ENCODE measurements around the gene AASDH.
"Not testable (repeated sequence)": the region's sequence is repeated elsewhere in the genome, so short reads cannot be mapped to it uniquely, and the experiment has no call there.

The AASDH gene

DNA sequence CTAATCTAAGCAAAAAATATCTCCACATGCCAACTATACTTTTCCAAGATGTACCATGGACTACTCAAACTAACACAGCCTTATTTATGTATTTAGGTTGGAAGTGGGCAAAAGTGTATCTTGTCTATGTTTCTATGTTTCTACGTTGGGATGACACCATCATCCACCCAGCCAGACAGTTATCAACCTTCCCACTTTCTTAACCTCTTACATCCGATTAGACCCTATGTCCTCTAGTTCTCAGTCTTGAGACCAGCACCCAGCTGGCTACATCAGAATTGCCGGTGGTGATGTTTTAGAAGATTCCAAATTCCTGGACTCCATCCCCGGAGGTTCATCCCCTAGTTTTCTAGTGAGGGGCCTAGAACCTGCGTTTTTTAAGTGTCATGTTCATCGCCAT is 1.0 kb upstream of the AASDH start:
- no peak for DNase-seq

- DNase-seq: no peak
These were observed 1.2 kb downstream of the AASDH start for GRCh38 chr4:56386091-56386490.

GRCh38 chr4:56375458-56375857 is 11.8 kb downstream of the AASDH start:
- DNase-seq: no peak

- no peak for DNase-seq
These were observed 12.3 kb downstream of the AASDH start for GRCh38 chr4:56374956-56375355.

DNA sequence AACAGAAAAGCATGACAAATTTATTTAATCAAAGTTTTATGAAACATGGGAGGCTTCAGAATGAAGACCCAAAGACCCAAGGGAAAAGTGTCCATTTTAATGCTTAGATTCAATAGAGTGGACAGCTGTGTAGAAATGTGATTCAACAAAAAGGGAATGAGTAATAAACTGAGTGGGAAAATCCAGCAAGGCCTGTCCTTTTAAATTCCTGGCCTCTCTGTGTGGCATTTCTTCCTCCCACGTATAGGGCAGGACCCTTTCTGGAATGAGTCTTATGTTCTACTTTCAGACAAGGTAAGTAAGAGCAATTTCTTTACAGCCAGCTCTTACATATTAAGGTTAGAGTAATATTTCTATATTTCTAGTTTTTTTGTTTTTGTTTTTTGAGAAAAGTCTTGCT is 14.5 kb downstream of the AASDH start:
- DNase-seq: no peak

DNA sequence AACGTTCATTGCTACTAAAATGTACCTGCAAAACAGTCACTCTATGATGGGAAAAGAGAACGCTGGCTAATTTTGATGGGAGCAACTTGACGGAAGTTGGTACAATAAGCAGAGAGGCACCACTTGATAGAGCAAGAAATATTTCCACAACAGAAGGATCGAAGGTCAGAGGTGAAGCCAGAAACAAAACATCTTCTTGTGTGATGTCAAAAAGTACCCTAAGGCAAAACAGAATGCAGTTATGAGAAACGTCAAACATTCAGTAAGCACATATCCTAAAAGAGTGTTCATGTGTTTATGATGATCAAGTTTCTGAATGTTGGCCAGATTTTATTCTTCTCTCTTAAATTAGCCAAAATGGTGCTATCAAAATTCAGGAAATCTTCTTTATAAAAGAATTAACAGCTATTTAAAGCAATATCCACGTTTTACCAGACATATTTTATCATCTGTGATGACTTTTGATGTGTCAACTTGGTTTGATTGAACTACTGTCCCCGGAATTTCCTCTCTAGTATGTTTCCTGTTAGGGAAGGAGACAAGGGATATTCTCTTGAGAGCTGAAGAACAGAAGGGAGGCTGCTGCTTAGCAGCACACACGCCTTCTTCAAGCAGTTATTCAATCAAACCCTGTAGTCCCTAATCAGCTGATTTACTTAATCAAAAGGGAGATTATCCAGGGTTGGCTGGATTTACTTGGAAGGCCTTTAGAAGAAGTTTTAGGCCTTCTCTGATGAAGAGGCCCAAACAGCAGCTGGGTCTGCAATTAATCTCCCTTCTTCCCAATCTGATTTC is 15.7 kb downstream of the AASDH start:
- no peak for DNase-seq

- DNase-seq: no peak
These were observed 16.9 kb downstream of the AASDH start for GRCh38 chr4:56370377-56370776.

DNA sequence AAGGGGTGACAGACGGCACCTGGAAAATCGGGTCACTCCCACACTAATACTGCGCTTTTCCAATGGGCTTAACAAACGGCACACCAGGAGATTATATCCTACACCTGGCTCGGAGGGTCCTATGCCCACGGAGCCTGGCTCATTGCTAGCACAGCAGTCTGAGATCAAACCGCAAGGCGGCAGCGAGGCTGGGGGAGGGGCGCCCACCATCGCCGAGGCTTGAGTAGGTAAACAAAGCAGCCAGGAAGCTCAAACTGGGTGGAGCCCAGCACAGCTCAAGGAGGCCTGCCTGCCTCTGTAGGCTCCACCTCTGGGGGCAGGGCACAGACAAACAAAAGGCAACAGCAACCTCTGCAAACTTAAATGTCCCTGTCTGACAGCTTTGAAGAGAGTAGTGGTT is 24.3 kb downstream of the AASDH start:
- not testable (repeated sequence) for DNase-seq

GRCh38 chr4:56360071-56360470 is 27.2 kb downstream of the AASDH start:
- no peak for DNase-seq

DNA sequence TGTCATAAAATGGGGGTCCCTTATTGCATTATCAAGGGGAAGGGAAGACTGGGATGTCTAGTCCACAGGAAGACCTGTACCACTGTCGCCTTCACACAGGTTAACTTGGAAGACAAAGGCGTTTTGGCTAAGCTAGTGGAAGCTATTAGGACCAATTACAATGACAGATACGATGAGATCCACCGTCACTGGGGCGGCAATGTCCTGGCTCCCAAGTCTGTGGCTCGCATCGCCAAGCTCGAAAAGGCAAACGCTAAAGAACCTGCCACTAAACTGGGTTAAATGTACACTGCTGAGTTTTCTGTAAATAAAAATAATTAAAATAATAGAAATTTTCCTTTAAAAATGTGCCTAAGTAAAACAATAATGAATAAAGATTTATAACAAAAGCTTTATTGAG is 30.6 kb downstream of the AASDH start:
- DNase-seq: no peak

DNA sequence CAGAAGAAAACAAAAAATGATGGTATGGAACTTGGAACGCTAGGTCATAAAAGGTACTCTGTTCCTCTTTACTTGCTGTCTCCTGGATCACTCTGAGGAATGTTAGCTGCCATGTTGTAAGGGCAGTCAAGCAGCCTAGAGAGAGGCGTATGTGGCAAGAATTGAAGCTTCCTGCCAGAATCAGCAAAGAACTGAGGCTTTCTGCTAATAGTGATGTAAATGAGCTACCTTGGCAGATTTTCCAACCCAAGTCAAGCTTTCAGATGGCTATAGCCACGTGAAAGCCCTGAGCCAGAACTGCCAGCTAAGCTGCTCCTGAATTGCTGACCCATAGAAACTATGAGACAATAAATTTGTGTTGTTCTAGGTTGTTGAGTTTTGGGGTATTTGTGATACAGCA is 38.7 kb downstream of the AASDH start:
- DNase-seq: no peak

- DNase-seq: no peak
These were observed 41.8 kb downstream of the AASDH start for GRCh38 chr4:56345458-56345857.

DNA sequence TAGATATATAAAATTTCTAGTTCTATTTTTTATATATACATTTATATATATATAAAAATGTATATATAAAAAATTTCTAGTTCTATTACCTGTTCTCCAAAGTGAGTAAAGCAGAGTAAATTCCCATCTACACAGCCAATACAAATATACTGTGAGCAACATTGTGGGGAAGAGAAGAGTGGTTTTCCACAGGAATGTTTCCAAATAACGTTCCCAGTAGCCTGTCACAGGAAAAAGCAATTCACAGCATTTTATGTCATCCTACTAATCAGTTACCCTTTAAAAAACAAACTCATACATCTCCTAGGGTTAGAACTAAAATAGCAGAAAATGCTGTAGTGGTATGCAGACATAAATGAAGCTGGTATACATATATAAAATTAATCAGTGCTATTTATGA is 44.5 kb downstream of the AASDH start:
- no peak for DNase-seq

DNA sequence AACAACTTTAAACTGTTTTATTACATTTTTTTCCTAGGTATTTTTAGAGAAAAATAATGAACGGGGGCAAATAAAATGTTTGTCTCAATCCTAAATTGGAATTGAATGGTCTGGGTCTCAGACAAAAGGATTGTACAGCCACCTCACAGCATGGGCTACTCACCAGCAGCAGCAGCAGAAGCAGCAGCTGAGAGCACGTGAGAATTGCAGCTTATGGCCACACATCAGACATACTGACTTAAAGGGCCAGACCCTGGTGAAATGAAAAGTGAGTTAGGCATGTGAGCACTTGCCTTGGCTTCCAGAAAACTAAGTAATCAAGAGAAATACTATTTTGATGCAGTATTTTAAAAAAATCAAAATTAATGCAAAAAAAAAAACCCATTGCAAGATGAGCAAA is 56.6 kb downstream of the AASDH start:
- no peak for DNase-seq

- no peak for DNase-seq
These were observed 60.9 kb downstream of the AASDH start for GRCh38 chr4:56326363-56326762.

DNA sequence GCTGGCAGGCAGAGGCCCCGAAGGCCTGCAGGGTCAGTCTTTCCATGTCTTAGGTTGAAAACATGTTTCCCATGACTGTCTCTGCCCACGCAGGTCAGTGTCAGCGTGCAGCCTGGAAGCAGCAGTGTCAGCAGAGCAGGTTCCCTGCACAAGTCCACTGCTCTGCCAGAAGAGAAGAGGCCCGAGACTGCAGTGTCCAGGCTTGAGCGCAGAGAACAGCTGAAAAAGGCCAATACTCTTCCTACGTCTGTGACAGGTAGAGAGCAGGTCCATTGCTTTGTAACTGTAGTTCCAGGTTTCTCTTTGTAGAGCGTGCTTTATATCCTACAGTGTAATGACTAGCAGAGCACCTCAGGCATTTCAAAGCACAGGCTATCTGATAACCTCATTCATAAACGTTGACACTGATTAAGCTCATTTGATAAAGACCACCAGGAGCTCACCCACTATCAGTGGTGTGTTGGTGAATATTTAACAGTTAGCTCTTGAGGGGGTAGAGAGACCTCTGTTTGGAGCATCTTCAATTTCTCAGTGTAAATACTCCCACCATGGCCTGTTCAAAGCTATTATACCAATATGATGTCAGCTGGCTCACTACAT is 63.2 kb downstream of the AASDH start:
- no peak for DNase-seq

DNA sequence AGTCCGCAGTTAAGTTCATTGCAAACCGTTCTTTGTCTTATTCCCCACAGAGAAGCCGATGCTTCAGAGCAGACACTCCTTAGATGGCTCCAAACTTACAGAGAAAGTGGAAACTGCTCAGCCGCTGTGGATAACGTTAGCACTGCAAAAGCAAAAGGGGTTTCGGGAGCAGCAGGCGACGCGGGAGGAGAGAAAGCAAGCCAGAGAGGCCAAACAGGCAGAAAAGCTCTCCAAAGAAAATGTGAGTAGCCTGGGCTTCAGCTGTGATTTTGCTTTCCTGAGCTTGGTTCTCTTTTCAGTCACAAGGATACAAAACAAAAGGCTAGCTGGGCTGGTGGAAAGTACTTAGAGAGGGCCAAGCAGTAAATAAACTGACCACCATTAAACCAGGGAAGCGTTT is 64.0 kb downstream of the AASDH start:
- no peak for DNase-seq

GRCh38 chr4:56321251-56321650 is 66.0 kb downstream of the AASDH start:
- DNase-seq: no peak

DNA sequence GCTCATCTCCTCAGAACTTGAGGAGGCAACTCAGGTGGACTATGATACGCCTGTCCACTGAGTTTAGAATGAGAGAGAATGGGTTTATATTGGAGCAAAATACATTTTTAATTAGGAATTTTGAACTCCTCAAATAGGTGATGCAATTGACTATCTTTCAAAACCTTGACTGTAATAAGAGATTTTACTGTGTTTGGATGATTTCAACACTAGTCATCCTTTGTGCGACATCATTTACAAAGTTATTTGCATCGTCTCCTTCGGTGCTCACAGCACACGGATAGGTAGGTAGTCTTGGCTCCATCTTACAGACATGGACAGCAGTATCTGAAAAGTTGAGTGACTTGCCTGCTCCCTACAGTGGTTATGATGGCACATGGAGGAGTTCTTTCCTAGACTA is 67.0 kb downstream of the AASDH start:
- no peak for DNase-seq

DNA sequence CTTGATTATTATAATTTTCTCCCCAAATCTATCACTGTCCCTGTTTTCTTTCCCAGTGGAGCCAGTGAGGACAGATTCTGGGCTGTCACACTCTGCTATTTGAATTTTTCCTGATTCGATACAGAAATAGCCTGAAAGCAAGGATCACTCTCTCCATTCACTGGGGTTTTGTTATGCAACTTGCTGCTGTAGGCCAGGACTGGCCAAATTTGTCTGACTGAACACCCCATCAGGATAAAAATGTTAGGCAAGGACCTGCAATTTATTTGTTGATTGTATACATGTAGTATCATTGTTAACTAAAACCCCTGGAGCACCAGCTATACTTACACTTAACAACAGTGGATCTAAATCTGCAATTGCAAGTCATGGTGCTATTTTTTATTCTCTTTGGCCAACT is 68.7 kb downstream of the AASDH start:
- no peak for DNase-seq

- no peak for DNase-seq
These were observed 69.5 kb downstream of the AASDH start for GRCh38 chr4:56317749-56318148.

GRCh38 chr4:56316011-56316650 is 71.2 kb downstream of the AASDH start:
- DNase-seq: no peak

- no peak for DNase-seq
These were observed 71.7 kb downstream of the AASDH start for GRCh38 chr4:56315543-56315942.

DNA sequence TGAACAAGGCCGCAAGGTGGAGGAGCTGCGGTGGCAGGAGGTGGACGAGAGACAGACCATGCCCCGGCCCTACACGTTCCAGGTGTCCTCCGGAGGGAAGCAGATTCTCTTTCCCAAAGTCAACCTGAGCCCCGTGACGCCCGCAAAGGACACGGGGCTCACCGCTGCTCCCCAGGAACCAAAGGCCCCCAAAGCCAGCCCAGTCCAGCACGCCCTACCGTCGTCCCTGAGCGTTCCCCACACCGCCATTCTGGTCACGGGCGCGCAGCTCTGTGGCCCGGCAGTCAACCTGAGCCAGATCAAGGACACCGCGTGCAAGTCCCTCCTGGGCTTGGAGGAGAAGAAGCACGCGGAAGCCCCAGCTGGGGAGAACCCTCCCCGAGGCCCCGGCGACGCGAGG is 72.2 kb downstream of the AASDH start:
- DNase-seq: no peak
